Activated T-cell treated with anti-CD3 and anti-CD28 coated beads, Interleukin-2, amount 50 U/mL, for 48 hours (primary cell): ENCODE measurements around the gene DXO.
"Not testable (repeated sequence)": the region's sequence is repeated elsewhere in the genome, so short reads cannot be mapped to it uniquely, and the experiment has no call there.

Experiments used
- DNase-seq, 2 experiments: peaks; one replicate each; pipeline ENCODE4 v3.0.0-alpha.2; 2020

DXO gene

GRCh38 chr6:31979238-31979898 is 7.4 kb upstream of the DXO start:
- DNase-seq: no peak

GRCh38 chr6:31978831-31979230 is 6.9 kb upstream of the DXO start:
- no peak for DNase-seq

GRCh38 chr6:31977816-31978431 is 6.0 kb upstream of the DXO start:
- no peak for DNase-seq

DNA sequence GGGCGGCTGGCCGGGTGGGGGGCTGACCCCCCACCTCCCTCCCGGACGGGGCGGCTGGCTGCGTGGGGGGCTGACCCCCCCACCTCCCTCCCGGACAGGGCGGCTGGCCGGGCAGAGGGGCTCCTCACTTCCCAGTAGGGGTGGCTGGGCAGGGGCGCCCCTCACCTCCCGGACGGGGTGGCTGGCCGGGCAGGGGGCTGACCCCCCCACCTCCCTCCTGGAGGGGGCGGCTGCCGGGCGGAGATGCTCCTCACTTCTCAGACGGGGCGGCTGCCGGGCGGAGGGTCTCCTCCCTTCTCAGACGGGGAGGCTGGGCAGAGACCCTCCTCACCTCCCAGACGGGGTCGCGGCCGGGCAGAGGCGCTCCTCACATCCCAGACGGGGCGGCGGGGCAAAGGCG is 4.1 kb upstream of the DXO start:
- DNase-seq: not testable (repeated sequence)

GRCh38 chr6:31972709-31973350 is 892 bp upstream of the DXO start:
- DNase-seq: no peak

DNA sequence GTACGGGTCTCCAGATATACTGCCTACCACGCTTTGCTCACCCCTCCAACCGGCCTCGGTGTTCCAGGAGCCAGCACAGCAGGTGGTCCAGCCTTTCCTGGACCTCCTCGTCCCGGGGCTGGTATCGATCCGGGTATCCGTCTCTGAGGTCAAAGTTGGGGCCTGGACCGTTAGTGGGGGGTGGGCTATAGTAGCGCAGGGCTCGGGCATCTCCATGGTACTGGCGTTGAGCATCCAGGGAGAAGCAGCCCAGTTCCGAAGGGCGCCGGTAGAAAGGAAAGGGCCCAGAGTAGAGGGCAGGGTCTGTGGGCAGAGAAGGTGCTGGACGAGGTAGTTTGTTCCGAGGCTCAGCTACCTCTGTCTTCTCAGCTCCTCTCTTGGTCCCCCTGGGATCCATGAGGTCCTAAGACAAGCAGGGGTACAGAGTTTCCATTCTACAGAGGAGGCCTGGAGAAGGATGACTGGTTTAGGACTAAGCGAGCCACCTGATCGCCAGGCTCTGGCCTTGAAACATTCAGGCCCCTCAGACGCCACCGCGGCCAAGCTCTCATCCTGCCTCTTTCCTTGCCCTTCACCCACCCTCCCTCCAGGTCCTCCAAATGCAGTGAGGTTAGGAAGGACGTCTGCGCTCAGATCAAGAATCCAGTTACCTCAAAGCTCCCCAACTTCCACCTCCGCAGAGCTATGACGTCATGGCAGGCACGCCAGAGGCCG is 502 bp downstream of the DXO start:
- DNase-seq: peak in 1 of 2 experiments; percentile 34

DNA sequence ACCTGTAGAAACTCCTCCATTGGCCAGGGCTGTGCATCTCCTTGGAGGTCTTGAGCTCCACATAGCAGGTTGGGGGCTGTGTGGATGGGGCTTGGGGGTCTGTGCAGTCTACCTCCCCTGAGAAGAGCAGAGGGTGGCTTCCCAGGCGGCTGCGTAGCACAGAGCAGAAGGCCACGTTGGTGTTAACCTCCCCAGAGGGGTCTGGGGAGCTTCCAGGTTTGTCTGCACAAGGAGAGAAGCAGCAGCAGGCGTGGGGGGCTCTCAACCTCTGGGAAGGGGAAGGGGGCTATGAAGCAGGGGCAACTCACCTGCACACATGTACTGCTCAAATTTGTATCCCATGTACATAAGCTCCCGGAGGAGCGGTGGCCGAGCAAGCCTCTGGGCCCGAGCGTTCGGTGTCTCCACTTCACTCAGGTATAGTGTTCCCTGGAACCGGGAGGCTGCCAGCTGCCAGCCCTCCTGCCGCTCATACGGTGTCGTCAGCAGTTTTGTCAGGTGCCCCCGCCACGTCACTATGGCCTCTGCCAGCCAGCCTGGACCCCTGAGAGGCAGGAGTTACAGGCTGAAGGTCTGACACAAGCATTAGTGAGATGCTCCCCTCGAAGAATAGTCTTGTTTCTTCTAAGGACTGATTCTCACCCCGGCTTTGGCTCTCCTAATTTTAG is 1.2 kb downstream of the DXO start:
- peak in 1 of 2 experiments; percentile 34 for DNase-seq

DNA sequence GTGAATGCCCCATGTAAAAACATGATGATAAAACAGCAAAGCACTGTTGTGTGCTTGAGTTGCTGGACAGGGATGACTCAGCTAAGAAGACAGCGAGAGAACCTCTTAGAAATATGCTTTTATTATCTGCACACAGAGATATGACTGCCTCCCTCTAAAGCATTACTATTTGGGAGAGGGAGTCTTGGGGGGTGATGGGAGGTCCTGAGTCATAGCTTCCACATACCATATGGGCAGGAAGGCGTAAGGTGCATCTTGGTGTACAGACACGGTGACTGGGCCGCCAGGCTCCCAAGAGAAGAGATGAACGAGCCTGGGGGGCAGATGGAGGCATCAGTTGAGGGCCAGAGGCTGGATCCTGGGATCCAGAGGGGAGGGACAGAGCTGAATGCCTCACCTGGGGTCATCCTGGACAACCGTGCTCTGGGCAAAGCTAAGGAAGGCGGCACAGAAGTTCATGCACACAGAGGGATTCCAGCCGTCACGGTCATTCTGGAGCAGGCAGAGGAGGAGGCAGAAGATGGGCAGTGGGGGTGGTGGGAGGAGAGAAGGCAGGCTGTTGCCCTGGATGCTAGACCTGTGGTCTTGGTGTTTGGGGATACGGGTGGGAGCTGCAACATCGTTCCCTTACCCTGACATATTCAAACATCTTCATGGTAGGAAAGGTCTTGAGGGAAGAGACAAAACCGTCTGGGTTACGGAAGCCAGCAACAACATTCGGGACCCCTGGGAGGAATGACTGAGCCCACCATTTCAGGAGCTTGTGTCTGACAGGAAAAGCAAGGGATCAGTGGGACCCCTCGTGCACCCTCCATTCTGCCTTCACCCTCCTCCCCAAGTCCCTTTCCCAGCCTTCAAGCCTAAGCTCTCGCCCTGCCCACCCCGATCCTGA is 2.0 kb downstream of the DXO start:
- DNase-seq: no peak

- DNase-seq: no peak
Measured at GRCh38 chr6:31968791-31969711, 2.9 kb downstream of the DXO start.

DNA sequence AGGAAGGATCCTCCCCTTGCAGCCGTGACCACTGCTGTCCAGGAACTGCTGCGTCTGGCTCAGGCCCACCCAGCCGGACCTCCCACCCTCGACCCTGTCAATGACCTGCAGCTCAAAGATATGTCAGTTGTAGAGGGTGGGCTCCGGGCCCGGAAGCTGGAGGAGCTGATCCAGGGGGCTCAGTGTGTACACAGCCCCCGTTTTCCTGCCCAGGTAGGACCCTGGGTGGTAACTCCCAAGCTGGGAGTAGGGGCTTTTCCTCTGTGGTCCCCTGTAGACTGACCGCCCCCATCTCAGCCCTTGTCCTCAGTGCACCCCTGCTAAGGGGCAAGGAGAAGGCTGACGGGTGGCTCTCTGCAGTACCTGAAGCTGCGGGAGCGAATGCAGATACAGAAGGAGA is 3.6 kb downstream of the DXO start:
- no peak for DNase-seq

DNA sequence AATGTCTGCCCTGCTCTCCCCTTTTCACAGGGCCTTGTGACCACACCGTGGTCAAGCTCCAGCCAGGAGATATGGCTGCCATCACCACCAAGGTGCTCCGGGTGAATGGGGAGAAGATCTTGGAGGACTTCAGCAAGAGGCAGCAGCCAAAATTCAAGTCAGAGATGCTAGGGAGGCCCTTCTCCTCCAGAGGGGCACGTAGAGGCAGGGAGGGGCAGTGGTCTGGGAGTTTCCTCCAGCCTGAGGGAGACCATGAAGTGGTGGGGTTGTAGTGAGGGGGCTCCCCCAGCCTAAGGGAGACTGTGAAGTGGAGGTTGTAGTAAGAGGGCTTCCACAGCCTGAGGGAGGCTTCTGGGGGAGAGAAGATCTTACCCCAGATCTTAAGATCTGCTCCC is 4.0 kb downstream of the DXO start:
- DNase-seq: no peak

- no peak for DNase-seq
Measured at GRCh38 chr6:31966997-31967925, 4.7 kb downstream of the DXO start.

DNA sequence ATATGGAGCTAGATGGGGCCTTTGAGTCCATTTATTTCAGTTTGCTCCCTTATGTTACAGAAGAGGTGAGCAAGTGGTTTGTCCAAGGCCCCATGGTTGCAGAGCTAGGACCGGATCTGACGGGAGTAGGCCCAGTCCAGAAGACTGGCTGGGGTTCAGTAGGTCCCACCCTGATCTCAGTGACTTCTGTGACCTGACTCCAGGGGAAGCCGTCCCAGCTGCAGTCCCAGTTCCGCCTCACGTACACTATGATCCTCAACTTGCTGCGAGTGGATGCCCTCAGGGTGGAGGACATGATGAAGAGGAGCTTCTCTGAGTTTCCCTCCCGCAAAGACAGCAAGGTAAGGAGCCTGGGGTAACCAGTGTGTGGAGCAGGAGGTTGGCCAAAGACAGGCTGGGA is 5.4 kb downstream of the DXO start:
- DNase-seq: no peak

DNA sequence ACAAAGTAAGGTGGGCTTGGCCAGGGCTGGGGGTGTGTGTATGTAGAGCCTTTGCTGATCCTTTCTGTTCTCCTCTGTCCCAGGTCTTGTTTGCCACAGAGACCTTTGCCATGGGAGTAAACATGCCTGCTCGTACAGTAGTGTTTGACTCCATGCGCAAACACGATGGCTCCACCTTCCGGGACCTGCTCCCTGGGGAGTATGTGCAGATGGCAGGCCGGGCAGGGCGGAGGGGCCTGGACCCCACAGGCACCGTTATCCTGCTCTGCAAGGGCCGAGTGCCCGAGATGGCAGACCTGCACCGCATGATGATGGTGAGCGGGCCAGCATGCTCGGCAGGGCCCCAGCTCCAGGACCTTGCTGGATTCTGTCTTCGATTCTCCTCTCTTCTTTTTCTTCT is 6.2 kb downstream of the DXO start:
- no peak for DNase-seq

DNA sequence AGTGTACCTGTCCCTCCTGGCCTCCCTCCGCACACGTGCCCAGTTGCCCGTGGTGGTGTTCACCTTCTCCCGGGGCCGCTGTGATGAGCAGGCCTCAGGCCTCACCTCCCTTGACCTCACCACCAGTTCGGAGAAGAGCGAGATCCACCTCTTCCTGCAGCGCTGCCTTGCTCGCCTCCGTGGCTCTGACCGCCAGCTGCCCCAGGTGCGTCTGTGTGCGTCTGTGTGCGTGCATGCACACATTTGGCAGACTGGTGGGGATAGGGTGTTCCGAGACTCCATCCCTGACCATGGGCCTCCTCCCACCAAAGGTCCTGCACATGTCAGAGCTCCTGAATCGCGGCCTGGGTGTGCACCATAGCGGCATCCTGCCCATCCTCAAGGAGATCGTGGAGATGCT is 8.0 kb downstream of the DXO start:
- DNase-seq: no peak

- DNase-seq: no peak
Measured at GRCh38 chr6:31961616-31962015, 10.3 kb downstream of the DXO start.

DNA sequence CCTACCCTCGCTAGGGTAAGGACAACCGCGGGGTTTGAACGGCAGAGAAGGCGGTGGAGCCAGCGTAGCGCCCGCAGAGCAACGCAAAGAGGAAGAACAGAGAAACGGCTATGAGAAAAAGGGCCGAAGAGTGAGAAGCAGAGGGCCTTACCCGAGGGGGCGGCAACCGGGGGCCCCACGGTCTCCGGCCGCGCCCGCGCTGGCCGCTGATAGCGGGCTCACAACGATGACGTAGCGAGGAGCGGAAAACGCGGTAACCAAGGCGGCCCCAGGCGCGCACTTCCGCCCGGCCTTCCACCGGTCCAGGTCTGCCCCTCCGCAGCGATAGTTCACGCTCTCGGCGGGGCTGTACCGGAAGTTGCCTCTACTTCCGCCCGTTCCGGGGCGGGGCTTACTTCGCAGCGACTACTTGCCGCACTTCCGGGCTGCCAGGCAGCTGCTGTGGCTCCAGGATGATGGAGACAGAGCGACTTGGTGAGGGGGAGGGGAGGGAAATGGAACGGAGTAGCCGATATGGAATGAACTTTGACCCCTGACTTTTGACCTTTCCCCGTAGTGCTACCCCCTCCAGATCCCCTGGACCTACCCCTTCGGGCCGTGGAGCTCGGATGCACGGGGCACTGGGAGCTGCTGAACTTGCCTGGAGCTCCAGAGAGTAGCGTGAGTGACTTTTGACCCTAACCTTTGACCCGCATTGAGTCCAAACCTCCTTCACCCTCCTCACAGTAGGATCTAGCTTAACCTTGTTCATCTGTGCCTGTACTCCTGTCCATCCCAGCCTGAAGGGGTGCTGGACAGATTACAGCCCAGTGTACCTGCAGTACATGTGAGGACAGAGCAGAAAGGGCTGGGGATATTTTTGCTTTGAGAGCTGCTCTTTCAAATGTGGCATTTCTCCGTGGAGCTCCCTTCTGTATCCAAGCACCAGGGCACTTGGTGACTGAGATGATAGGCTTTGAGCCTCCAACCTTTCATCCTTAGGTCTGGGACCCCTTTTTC is 12.9 kb downstream of the DXO start, which contains the start of the genes NELFE and SKIC2:
Gene NELFE (minus strand): TSS at position 231 of the 999 bp plus-strand sequence. CDS start 525 bp downstream, outside the sequence.
Gene SKIC2 (plus strand): TSS at position 435 of the 999 bp plus-strand sequence. CDS start 18 bp downstream, at position 453.
- peak; percentile 98 to 99 for DNase-seq

DNA sequence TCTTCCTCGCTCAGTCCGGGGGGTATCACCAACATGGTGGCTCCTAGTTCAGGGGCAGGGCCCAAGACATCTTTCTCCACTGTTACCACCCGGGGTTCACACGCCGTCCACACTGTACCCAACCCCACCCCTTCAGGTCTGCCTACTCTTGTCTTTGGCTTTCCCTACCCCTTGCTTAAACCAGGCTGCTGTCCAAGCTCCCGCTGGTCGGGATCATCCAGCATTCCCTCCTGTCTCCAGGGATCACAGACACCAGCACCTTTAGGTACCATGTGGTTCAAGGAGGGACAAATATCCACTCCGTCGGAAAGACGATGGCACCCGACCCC is 13.6 kb downstream of the DXO start:
- DNase-seq: peak in 1 of 2 experiments; percentile 30
